Stimulated activated CD4-positive, alpha-beta T cell treated with anti-CD3 and anti-CD28 coated beads, TNF-alpha, amount 100 ng/mL, for 4 hours (primary cell): ENCODE results near the gene IL5.
"Not testable (repeated sequence)": the region's sequence is repeated elsewhere in the genome, so short reads cannot be mapped to it uniquely, and the experiment has no call there.

Source experiments
- DNase-seq, 3 experiments: peaks; one replicate each; pipeline ENCODE4 v3.0.0-alpha.2; 2020; ENCODE audit warnings: low read depth in 3 of 3

The IL5 gene

GRCh38 chr5:132543472-132544201 lies at the start of gene IL5:
Gene IL5, minus strand, starts transcription at chr5:132543522. Its CDS starts 44 bp downstream, at chr5:132543478.
- DNase-seq, result no peak

- no peak for DNase-seq
Measured at GRCh38 chr5:132592521-132592920, 49.2 kb upstream of the IL5 start.

GRCh38 chr5:132591145-132591544 lies 47.8 kb upstream of the IL5 start:
- no peak for DNase-seq

- DNase-seq, result no peak
Measured at GRCh38 chr5:132589467-132589866, 46.1 kb upstream of the IL5 start.

- DNase-seq, result no peak
Measured at GRCh38 chr5:132586063-132586462, 42.7 kb upstream of the IL5 start.

GRCh38 chr5:132584560-132584959 lies 41.2 kb upstream of the IL5 start:
- not testable (repeated sequence) for DNase-seq

GRCh38 chr5:132576123-132576522 lies 32.8 kb upstream of the IL5 start:
- no peak for DNase-seq

- no peak for DNase-seq
Measured at GRCh38 chr5:132566657-132567056, 23.3 kb upstream of the IL5 start.

- not testable (repeated sequence) for DNase-seq
Measured at GRCh38 chr5:132564555-132564954, 21.2 kb upstream of the IL5 start.

GRCh38 chr5:132561601-132562000 lies 18.3 kb upstream of the IL5 start:
- DNase-seq, result no peak

- DNase-seq, result no peak
Measured at GRCh38 chr5:132559383-132560060, 16.2 kb upstream of the IL5 start.

- peak in 1 of 3 experiments; percentile 23 for DNase-seq
Measured at GRCh38 chr5:132557478-132558172, 14.3 kb upstream of the IL5 start.

- DNase-seq, result peak; percentile 81 to 82 (median 81)
Measured at GRCh38 chr5:132556763-132557477, 13.6 kb upstream of the IL5 start, which contains the start of gene RAD50. Gene RAD50, plus strand, starts transcription at chr5:132556977. Its CDS starts 348 bp downstream, at chr5:132557325.

- DNase-seq, result no peak
Measured at GRCh38 chr5:132556153-132556762, 12.9 kb upstream of the IL5 start.

- no peak for DNase-seq
Measured at GRCh38 chr5:132549576-132549975, 6.3 kb upstream of the IL5 start.

GRCh38 chr5:132548834-132549233 lies 5.5 kb upstream of the IL5 start:
- not testable (repeated sequence) for DNase-seq

- no peak for DNase-seq
Measured at GRCh38 chr5:132547269-132547668, 3.9 kb upstream of the IL5 start.

GRCh38 chr5:132546108-132546507 lies 2.8 kb upstream of the IL5 start:
- DNase-seq, result no peak

- DNase-seq, result no peak
Measured at GRCh38 chr5:132540764-132541163, 2.6 kb downstream of the IL5 start.

GRCh38 chr5:132540149-132540548 lies 3.2 kb downstream of the IL5 start:
- no peak for DNase-seq

- no peak for DNase-seq
Measured at GRCh38 chr5:132539716-132540115, 3.6 kb downstream of the IL5 start.
